Left forelimb (tissue), 1 donor: ENCODE measurements around the gene DSE.

Experiments
- DNase-seq: peaks from one replicate; pipeline ENCODE4 v3.0.0-alpha.2; 2018; ENCODE audit warnings: low spot score

Gene DSE

GRCh38 chr6:116476002-116476678 is 105.4 kb downstream of the DSE start:
- no peak for DNase-seq

GRCh38 chr6:116482780-116483179 is 112.0 kb downstream of the DSE start:
- no peak for DNase-seq

DNA sequence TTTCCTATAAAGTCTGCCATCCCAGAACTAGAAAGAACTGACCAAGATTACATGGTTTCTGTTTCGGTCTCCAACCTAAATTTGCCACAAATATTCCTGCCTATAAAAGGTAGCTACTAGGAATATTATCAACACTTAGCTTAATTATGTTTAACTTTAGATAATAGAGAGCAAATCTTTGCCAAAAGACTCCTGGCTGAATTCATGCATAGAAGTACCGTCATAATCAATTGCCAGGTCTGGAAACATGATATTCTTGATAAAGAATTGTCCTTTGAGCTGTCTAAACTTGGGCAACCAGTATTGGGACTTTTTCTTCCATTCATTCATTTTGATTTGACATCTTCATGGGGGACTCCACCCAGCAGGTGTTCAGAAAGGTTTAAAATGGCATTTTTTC is 112.9 kb downstream of the DSE start:
- no peak for DNase-seq

- DNase-seq: no peak
Observed at GRCh38 chr6:116485559-116486184, 114.9 kb downstream of the DSE start.

DNA sequence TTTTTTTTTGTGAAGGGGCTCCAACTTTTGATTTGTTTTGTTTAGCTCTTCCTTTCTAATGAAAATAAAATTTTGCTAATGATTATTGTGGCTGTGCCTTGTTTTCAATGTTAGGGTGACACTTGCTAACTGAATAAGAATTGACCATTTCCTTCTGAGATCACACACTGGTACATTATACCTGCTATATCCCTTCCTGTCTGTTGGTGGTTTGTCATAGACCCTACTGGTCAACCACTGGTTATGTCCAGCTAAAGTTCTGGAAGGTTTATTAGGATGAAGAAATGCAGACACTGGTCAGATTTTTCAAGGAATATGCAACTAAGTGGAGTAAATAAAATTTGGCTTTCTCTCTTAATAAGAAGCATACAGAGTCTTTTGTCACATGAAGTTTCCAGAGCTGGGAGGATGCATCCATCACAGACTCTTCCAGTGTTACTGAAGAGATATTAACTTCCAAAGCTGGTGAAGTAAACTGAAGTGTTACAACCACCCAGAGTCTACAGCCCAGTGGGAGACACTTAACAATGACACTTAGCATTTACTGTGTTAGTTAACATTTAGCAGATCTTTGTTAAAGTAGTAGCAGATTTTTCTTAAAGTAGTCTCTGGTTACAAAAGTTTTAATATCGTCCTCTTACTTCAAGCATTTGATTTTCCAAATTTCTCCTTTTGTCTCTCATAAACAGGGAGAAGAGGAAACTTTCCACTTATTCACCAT is 121.0 kb downstream of the DSE start:
- no peak for DNase-seq

DNA sequence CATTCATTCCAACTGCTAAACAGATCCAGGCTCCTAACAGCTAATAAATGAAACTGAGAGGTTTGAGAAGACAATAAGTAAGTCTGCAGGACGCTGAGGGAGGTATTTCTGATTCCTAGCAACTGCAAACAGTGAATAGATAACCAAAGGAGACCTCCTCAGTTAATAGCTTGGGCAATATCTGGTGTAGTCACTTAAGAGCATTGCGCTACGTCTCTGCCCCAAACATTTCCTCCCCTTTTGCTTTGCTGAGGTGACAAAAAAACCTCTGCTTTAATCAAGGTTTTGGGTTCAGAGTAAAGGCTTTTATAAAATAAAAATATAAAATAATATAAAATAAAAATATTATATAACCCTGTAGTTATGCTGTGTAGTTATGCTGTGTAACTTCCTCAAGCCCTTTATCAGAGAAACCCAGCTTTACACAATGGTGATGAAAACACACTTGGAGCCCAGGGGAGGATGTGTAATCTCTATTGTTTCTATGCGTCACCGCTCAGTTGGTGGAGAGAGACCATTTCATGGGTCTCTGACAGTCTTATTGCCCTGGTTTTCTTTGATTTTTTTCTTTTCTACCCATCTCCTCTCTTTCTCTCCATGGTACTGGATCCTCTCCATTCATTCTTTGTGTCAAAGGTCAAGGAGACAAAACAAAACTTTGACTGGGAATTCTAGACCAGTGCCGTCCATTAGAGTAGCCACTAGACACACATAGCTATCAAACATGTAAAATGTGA is 121.8 kb downstream of the DSE start:
- no peak for DNase-seq
